A549 treated with CORT108297 at 1 μM for 4 hours (cell line): ENCODE results near the gene PPP3R1. TPM values are rescaled to one million over a fixed set of nuclear protein-coding genes. Genes with fewer than 3 reads are reported as not detected.

Experiments
- total RNA-seq: library from RNA; stranded (reverse); fragments of 200-300 nt; extraction: Qiagen RNA extraction; gene quantifications from 5 replicates; pipeline ENCODE4 v1.2.3, GENCODE V29; 2022

The PPP3R1 gene
- 54.1 to 81.7 TPM (median 58.9 TPM) in 5 replicates for total RNA-seq

GRCh38 chr2:68252400-68253218 lies at the start of gene PPP3R1:
Gene PPP3R1 (minus strand): TSS chr2:68252532. CDS start chr2:68252127, 405 bp downstream.

DNA sequence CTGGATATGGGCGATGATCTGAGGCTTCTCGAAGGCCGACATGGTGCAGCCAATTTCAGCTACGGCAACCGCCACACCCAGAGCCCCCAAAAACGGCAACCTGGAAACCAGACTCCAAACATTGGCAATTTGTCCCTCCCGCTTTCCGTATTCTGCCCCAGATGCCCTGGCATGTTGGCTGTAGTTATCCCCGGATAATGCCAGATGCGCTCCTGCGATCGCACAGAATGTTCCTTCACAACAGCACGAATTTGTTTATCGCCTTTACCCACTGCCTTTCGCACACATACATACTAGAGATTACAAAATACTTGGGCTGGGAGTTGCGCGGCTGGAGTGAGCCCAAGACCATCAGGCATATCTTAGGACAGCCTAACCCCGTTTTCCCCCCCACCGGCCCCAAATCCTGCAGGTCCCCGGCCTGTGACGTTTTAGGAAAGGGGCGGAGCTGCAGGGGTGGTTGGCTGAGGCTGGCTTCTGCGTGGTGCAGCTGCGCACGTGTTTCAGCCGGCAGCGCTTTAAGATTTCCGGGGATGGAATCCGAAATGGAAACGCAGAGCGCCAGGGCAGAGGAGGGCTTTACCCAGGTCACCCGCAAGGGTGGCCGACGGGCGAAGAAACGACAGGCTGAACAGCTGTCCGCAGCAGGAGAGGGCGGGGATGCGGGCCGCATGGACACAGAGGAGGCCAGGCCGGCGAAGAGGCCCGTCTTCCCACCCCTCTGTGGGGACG lies 94.8 kb downstream of the PPP3R1 start, which contains the start of gene PNO1:
PNO1 (plus strand) TSS at position 487 of the 732 bp plus-strand sequence; CDS start at position 534, 47 bp downstream.

Other genes with a start within 250 kb of the PPP3R1 start
- 34.9 to 60.9 TPM (median 35.6 TPM) in 5 replicates for gene C1D, start 189.5 kb downstream of the PPP3R1 start, total RNA-seq
- 49.7 to 65.7 TPM (median 51.3 TPM) in 5 replicates for gene PNO1, start 94.6 kb downstream of the PPP3R1 start, total RNA-seq
- gene CNRIP1, start 67.4 kb upstream of the PPP3R1 start, total RNA-seq = 1.8 to 2.4 TPM (median 2.1 TPM) in 5 replicates
- not detected in 5 replicates for gene PLEK, start 112.8 kb upstream of the PPP3R1 start, total RNA-seq
- gene FBXO48, start 214.8 kb upstream of the PPP3R1 start, total RNA-seq = 0.49 to 0.65 TPM (median 0.53 TPM) in 5 replicates
- 0.54 to 0.77 TPM (median 0.68 TPM) in 5 replicates for gene APLF, start 215.1 kb upstream of the PPP3R1 start, total RNA-seq